Activated CD4-positive, CD25-positive, alpha-beta regulatory T cell (primary cell): ENCODE data around the gene CNTD1.

Experiments
- DNase-seq, 4 experiments: peaks; one replicate each; lab custom pipeline; 2025; lab: John Stamatoyannopoulos, UW

CNTD1 gene

DNA sequence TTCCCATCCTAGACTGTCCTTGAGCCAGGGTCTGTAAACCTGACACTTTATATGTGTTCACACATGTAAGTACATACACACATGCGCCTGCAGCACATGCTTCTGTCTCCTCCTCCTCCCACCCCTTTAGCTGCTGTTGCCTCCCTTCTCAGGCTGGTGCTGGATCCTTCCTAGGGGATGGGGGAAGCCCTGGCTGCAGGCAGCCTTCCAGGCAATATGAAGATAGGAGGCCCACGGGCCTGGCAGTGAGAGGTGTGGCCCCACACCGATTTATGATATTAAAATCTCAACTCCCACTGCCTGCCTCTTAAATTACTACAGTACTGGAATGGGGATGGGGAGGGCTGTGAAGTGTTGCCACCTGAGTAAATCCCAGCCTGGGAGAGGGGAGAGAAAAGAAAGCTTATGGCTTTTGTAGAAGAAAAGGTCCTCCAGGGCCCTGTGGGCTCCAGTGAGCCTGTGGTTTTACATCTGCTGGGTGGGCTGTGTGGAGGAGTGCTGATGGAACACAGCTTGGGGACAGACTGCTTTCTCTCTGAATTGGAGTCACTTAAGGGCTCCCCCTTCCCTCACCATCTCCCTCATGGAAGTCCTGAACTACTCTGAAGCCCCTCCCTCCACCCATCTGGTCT lies 19.2 kb upstream of the CNTD1 start:
- DNase-seq, result no peak

- no peak for DNase-seq
Observed at GRCh38 chr17:42779936-42780850, 18.5 kb upstream of the CNTD1 start, which contains the start of gene WNK4. Gene WNK4 (plus strand): TSS chr17:42780610. CDS start chr17:42780699, 89 bp downstream.

GRCh38 chr17:42780851-42781638 lies 17.6 kb upstream of the CNTD1 start:
- no peak for DNase-seq

GRCh38 chr17:42781639-42782165 lies 17.0 kb upstream of the CNTD1 start:
- DNase-seq, result no peak

GRCh38 chr17:42782166-42783061 lies 16.2 kb upstream of the CNTD1 start:
- no peak for DNase-seq

- DNase-seq, result no peak
Observed at GRCh38 chr17:42783062-42783790, 15.4 kb upstream of the CNTD1 start.

DNA sequence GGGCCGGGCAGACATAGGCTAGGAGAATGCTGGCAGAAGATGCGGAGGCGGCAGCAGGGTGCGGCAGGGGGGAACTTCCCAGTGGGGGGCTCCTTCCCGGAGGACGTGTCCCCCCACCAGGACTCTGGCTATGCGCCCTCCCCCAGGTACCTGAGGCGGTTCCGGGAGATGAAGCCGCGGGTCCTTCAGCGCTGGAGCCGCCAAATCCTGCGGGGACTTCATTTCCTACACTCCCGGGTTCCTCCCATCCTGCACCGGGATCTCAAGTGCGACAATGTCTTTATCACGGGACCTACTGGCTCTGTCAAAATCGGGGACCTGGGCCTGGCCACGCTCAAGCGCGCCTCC lies 14.9 kb upstream of the CNTD1 start:
- no peak for DNase-seq

GRCh38 chr17:42784409-42784808 lies 14.3 kb upstream of the CNTD1 start:
- no peak for DNase-seq

DNA sequence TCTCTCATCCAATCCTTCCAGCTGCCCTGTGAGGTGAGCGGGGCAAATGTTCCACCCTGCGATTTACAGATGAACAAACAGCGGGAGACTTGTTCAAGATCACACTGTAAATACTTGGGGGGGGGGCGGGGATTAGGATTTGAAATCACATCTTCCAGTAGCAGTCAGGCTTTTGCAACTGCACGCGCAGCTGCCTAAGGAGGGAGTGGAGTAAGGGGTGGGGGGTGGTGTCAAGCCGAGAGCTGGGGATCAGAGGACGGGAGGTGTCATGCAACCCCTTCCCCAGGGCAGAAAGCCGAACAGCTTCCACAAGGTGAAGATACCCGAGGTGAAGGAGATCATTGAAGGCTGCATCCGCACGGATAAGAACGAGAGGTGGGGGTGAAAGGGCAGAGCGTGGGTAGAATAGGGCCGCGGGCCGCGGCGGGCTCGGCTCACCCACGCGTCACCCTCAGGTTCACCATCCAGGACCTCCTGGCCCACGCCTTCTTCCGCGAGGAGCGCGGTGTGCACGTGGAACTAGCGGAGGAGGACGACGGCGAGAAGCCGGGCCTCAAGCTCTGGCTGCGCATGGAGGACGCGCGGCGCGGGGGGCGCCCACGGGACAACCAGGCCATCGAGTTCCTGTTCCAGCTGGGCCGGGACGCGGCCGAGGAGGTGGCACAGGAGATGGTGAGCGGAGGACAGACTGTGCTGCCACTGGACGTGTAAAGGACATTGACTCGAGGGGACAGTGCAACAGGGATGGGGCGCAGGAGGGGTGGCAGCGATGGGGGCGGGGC lies 13.7 kb upstream of the CNTD1 start:
- DNase-seq, result no peak

- DNase-seq, result no peak
Observed at GRCh38 chr17:42787266-42787665, 11.4 kb upstream of the CNTD1 start.

DNA sequence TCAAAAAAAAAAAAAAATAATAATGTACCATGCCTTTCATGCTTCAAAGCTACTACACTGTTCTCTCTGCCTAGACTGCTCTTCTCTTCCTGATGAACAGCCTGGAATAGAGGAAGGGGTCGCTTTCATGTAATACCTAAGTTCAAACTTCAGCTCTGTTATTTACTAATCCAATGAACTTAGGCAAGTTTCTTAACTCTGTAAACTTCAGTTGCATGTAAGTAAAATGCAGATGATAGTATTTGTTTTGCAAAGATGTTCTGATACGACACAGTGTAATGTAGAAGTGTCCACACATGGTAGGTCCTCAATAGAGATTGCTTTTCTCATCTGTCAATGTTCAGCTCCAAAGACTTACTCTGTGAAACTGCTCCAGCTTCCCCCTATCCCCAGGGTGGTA lies 6.7 kb upstream of the CNTD1 start:
- no peak for DNase-seq

DNA sequence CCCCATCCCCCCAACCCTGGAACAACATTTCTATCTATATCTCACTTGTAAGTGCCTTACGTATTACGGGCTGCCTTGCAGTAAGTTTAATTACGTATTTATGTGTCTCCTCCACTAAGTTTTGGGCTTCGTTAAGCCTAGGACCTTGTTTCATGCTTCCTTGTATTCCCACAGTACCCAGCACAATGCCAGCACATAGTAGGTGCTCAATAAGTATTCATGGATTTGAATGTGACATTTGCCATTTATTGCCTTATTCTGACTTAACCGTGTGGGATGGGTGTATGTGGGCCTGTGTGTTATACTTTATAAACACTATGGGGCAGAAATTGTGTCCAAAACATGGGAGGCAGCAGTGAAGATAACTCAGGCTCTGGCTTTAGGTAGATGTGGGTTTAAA lies 6.1 kb upstream of the CNTD1 start:
- no peak for DNase-seq

GRCh38 chr17:42795061-42795460 lies 3.6 kb upstream of the CNTD1 start:
- no peak for DNase-seq

- DNase-seq, result no peak
Observed at GRCh38 chr17:42795465-42795864, 3.2 kb upstream of the CNTD1 start.

DNA sequence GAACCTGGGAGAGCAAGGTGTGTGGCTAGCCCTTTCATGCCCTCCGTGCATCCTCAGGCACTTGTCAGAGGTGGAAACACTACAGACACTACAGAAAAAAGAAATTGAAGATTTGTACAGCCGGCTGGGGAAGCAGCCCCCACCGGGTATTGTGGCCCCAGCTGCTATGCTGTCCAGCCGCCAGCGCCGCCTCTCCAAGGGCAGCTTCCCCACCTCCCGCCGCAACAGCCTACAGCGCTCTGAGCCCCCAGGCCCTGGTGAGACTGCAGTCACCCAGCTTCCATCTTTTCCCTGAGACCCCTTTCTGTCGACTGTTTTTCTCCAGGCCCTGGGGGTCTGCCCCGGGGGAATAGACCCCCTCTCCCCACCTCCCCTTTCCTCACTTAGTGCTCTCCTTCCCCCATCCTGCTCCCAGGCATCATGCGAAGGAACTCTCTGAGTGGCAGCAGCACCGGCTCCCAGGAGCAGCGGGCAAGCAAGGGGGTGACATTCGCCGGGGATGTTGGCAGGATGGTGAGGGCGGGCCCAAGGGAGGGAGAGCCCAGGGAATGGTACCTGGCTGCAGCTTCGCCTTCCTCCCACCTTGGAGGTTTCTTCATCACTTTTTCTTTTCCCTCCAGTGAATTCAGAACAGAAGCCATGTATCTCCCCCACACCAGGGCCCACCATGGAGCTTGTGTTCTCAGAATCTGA lies 2.4 kb upstream of the CNTD1 start:
- no peak for DNase-seq

GRCh38 chr17:42797067-42798007 lies 1.3 kb upstream of the CNTD1 start:
- DNase-seq, result no peak

DNA sequence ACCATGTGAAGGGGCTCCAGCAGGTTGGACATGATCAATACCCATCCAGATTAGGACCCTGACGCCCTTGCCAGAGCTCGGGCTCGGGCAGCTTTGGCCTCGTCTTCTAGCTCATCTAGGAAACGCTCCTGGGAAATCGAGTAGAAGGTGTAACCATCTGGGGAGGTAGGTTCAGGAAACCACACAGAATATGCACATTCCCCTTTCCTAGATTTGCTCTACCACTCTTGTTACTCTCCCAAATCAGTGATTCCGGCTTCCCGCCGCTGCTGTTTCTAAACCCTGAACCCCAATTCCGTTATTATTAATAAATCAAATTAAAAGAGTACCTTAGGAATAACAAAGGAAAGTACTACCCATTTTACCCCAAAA lies 664 bp upstream of the CNTD1 start:
- no peak for DNase-seq
